ENCODE measurements around the gene NDE1. TPM values are rescaled to one million over a fixed set of nuclear protein-coding genes. Genes with fewer than 3 reads are reported as not detected.
"Not testable (repeated sequence)": the region's sequence is repeated elsewhere in the genome, so short reads cannot be mapped to it uniquely, and the experiment has no call there.

Gene NDE1
- total RNA-seq, 1 experiment from 2014 or later = 103 TPM

DNA sequence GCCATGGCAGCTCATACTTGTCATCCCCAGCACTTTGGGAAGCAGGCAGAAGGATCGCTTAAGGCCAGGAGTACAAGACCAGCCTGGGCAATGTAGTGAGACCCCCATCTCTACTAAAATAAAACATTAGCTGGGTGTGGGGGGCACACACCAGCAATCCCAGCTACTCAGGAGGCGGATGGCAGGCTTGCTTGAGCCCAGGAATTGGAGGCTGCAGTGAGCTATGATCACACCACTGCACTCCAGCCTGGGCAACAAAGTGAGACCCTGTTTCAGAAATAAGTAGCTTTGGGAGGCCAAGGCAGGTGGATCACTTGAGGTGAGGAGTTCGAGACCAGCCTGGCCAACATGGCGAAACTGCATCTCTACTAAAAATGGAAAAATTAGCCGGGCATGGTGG lies 77.7 kb downstream of the NDE1 start:
- not testable (repeated sequence) for DNase-seq (ENCODE audit: extremely low read depth, low read depth)

DNA sequence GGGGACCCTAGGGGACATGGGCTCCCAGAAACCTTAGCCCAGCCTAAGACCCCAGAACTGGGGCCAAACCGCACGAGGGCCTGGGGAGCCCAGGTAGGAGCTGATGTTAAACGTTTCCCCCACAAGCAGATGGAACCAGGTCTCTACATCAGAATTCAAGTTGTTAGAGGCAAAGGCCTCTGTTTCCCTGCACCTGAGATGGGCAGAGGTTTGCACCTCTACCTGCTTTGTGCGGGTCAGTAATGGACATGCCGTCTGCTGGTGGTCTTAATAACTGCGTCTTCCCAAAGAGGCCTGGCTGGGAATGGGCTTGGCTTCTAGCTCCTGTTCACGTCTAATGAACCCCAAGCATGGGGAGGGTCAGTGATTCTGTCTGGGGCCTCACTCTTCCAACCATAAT lies 79.1 kb downstream of the NDE1 start:
- DNase-seq (ENCODE audit: extremely low read depth, low read depth) = no peak

DNA sequence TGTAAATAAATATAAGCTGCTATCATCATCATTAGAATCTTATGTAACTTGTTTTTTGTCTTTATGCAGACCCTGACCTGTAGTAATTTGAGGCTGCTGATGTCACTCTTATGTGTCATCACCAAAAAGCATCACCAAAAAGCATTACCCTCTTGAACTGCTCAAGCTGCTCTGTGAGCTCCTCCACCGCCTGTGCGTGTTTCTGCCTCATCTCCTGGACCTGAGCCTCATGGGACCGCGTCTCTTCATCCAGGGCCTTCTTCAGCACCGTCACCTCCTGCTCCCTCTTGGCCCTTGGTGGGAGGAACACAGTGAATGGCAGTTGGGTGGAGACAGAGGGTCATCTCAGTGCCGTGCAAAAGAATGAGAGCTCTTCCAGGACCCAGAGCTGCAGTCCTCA lies 82.4 kb downstream of the NDE1 start:
- DNase-seq (ENCODE audit: extremely low read depth, low read depth) = no peak

DNA sequence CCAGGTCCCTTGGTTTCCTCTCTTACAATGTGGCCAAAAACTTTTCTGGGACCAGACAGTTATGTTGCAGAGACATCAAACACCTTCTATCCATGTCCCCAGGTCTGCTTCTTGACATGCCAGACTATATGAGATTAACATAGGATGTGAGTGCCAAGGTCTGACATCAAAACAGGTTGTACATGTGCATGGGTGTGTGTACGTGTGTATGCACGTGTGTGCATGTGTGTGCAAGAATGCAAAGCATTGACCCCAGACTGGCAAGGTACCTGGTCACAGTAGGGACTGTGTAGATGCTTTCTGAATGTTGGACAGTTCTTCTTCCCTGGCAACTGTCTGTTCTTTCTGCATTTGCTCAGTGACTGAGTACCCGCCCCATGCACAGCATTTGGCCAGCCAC lies 85.6 kb downstream of the NDE1 start:
- DNase-seq (ENCODE audit: extremely low read depth, low read depth) = no peak

DNA sequence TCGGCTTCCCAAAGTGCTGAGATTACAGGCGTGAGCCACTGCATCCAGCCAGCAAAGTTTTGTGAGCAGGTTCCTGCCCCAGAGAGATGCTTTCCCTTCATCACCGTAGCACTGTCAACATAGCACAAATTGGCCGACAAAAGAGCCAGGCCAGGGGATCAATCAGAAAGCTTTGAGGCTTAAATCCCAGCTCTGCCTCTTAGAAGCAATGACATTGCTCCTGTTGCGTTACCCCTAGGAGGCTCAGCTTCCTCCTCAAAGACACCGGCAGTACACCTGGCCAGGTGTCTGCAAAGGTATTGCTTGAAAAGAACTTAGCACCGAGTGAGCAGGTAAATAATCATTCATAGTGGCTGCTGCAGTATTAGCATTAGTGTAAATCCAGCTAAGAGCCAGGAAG lies 86.5 kb downstream of the NDE1 start:
- DNase-seq (ENCODE audit: extremely low read depth, low read depth) = no peak

DNA sequence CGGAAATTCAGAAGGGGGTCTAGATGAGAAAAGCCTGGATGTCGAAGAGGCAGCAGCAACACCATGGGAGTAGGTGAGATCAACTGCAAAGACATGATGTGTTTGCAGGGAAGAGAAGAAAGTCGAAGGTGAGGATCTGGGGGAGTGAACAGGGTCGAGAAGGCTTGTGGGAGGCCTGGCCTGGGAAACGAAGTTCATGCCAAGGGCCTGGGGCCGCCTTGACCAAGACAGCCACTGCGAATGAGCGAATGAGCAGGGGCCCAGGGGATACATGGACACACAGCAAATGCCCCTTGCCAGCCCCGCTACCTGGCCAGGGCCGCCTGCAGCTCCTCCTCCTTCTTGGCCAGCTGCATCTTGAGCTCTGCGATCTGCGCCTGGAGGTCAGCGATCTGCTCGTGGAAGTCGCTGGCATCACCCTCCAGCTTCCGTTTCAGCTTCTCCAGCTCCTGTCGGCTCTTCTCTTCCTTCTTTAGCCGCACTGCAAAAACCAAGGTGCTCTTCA lies 87.1 kb downstream of the NDE1 start:
- DNase-seq (ENCODE audit: extremely low read depth, low read depth) = no peak

DNA sequence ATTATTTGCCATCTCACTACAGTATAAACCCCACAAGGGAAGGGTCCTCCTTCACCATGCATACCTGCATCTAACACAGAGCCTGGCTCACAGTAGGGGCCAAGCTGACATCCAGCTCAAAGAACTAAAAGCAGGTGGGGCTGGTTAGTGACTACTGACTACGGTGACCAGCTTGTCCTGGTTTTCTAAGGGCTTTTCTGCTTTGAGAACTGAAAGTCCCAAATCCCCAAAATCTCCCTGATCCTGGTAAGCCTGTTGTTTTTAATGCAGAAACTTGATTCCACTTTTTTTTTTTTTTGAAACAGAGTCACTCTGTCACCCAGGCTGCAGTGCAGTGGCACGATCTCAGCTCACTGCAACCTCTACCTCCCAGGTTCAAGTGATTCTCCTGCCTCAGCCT lies 89.4 kb downstream of the NDE1 start:
- no peak for DNase-seq (ENCODE audit: extremely low read depth, low read depth)

DNA sequence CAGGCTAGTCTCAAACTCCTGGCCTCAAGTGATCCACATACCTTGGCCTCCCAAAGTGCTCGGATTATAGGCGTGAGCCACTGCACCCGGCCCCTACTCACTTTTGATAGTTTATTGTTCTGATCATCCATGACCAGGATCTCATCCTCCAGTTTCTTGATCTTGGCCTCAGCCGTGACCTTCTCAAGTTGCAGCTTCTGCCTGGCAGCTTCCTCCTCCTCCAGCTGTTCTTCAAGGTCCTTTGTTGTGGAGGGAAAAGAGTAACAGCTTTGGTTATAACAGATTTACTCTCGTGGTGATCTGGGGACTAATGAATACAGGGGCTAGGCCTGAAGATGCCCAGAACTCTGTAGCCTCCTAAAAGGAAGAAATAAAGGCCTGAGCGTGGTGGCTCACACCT lies 89.9 kb downstream of the NDE1 start:
- no peak for DNase-seq (ENCODE audit: extremely low read depth, low read depth)

DNA sequence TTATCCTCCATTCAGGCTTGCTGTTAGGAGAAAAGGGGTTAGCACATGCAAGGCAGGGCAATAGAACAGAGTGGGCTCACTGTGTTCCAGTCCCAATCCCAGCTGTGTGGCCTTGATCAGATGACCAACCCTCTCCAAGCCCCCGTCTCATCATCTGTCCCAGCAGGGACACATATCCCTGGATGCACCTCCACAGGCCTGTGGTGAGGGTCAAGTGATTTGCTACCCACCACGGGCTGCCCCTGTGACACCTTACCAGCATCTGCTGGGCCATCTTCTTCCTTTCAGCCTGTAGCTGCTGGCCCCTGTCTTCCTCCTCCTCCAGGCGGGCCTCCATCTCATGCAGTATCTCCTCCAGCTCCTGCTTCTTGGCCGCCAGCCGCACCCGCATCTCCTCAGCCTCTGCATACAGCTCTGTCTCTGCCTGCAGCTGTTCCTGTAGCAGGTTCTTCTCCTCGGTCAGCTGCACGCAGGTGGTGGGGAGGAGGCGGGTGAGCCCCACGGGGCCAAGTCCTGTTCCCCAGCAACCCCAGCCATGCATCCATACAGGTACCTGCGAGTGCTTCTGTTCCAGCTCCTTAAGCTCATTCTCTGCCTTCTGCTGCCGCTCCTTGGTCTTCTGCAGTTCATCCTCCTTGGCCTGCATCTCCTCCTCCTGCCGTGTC lies 91.3 kb downstream of the NDE1 start:
- no peak for DNase-seq (ENCODE audit: extremely low read depth, low read depth)

DNA sequence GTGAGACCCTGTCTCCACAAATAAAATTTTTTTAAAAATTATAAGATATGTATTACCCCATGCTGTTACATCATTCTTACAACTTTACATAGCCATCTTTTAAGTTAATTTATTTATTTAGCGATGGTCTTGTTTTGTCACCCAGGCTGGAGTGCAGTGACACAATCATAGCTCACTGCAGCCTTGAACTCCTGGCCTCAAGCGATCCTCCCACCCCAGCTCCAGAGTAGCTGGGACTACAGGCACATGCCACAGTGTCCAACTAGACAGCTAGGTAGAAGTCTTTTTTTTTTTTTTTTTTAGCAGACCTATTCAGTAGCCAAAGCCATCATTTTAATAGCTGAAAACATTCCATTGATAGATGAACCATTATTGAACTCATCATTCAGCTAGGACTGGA lies 92.7 kb downstream of the NDE1 start:
- DNase-seq (ENCODE audit: extremely low read depth, low read depth) = no peak

DNA sequence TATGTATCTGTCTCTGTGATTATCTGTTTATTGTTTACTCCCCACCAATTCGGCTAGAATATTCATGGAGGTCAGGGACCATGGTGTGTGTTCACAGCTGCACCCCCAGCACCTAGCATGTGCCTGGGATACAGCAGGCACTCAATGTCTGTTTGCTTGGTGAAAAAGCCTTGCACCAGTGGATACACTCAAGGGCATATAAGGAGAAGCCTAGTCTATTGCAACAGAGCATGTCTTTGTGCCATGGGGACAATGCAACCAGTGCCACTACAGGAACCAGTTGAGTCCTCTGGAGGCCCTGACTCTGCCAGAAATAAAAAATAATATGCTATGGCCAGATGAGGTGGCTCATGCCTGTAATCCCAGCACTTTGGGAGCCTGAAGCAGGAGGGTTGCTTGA lies 93.6 kb downstream of the NDE1 start:
- no peak for DNase-seq (ENCODE audit: extremely low read depth, low read depth)

DNA sequence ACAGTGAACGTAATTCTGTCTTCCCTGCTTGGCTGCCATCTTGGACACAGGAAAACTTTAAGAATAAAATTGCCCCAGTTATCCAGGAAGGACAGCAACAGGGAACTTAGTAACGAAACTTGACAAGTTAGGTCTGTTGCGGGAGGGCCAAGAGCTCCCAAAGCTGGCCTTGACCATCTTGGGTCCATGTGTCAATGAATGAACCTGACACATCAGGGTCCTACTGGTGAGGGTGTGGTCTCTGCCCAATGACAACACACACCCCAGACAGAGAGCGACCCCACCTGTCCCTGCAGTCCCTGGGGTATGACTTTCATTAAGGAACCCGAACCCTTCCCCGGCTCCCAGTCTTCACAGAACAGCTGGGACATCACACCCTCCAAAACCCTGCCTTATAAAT lies 96.3 kb downstream of the NDE1 start:
- DNase-seq (ENCODE audit: extremely low read depth, low read depth) = no peak

DNA sequence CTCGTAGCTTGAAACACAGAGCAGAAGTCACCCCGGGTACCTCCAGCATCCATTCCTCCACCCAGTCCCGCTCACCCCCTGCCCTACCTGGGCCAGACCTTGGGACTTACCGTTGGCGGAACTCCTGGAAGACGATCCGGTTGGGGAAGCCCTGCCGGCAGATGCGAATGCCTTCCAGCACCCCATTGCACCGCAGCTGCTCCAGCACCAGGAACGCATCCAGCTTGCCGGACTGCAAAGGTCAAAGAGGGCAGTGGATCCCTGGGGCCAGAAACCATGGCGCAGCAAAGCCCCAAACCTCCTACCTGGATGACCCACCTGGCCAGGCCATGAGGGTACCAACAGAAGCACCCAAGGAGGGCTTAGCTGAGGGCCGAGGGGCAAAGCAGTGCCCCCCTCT lies 97.9 kb downstream of the NDE1 start:
- DNase-seq (ENCODE audit: extremely low read depth, low read depth) = no peak

DNA sequence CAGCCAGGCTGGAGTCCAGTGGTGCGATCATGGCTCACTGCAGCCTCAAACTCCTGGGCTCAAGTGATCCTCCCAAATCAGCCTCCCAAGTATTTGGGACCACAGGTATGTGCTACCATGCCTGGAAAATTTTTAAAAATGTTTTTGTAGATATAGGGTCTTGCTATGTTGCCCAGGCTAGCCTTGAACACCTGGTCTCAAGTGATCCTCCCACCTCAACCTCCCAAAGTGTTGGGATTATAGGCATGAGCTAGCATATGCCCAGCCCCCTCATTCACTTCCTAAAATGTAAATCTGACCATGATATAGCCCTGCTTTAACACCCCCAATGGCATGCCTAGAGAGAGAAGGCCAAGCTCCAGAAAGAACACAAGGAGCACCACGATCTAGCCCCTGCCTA lies 98.6 kb downstream of the NDE1 start:
- DNase-seq (ENCODE audit: extremely low read depth, low read depth) = no peak

DNA sequence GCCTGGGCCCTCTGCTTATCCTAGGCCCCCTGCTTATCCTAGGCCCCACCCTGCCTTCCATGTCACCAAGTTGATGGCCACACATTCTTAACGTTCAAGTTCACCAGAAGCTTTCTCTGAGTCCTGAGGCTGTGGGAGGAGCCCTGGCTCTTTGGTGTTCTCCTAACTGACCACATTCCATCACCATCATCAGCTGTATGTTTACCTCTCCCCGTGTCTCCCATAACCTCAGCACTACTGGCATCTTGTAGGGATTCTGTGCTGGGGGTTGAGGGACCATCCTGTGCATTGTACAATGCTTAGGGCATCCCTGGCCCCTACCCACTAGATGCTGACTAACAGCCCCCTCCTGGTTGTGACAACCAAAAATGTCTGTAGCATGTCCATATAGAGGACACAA lies 99.3 kb downstream of the NDE1 start:
- DNase-seq (ENCODE audit: extremely low read depth, low read depth) = no peak

DNA sequence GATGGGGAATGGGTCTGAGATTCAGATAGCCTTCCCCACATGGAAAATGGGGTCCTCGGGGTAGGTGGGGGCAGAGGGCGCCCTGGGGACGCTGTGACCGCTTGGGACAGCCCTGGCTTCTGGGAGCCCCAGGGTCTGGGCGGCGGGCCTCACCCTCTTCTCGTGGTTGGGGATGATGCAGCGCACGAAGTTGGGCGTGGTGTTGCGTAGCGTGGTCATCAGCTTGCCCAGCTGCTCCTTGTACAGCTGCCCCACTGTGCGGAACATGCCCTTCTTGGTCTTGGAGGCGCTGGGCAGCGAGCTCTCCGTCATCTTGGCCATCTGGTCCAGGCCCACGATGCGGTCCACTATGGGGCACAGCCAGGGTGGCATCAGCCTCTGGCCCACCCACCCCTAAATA lies 99.9 kb downstream of the NDE1 start:
- no peak for DNase-seq (ENCODE audit: extremely low read depth, low read depth)

DNA sequence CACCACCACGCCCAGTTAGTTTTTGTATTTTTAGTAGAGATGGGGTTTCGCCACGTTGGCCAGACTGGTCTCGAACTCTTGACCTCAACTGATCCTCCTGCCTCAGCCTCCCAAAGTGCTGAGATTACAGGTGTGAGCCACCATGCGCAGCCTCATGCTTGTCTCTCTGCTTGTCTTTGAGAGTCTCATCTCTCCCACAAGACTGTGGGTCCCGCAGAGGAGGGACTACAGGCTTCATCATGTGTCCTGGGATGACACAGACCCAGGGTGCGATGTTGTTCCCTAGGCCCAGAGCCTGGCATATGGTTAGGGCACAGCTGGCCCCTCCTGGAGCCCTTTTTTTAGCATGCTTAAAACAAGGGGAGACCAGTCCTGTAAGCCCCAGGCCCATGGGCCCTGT lies 101.9 kb downstream of the NDE1 start:
- DNase-seq (ENCODE audit: extremely low read depth, low read depth) = no peak

DNA sequence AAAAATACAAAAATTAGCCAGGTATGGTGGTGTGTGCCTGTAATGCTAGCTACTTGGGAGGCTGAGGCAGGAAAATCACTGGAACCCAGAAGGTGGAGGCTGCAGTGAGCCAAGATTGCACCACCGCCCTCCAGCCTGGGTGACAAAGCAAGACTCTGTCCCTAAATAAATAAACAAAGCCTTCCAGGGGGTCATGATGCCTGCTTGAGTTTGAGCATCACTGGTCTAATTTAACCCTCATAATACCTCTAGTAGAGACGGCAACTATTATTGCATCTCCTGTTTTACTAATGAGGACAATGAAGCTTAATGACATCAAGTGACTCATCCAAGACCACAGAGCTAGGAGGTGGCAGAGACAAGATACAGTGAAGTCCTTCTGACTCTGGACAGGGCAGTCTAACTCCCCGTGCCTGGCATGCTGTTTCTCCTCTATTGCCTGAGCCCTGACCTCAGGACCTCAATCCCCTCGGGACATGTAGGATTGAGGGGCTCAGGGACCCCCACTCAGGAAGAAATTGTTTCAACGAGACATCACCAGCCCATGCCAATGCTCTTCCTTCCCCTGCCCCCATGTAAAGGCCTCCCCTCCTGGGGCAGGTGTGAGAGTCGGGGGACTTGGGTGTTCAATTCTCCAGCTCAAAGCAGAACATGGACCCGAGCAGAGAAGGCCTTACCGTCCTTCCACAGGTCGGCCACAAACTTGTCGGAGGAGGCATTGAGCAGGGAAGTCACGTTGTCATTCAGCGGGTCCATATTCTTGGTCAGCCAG lies 102.9 kb downstream of the NDE1 start:
- no peak for DNase-seq (ENCODE audit: extremely low read depth, low read depth)

DNA sequence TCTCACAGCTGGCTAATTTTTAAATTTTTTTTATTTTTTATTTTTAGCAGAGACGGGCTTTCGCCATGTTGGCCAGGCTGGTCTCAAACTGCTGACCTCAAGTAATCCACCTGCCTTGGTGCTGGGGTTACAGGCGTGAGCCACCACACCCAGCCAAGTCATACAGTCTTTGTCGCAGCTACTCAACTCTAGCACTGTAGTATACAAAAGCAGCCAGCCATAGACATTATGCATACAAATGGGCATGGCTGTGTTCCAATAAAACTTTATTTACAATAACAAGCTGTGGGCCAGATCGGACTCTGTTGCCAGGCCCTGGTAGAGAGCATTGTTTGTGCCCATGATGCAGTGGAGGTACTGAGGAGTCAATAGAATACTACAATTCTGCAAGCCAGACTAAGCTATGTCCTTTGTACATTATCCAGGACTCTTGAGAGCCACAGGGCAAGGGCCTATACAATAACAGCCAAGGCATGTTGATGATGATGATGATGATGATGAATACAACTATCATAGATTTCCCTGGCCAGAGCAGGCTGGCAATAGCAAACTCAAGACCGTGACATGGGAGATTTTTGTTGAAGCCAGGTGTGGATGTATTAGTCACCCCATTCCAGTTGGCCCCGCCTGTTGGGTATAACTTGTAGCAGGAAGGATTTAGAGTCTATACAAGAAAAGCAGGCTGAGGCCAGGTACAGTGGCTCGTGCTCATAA lies 104.9 kb downstream of the NDE1 start:
- no peak for DNase-seq (ENCODE audit: extremely low read depth, low read depth)

DNA sequence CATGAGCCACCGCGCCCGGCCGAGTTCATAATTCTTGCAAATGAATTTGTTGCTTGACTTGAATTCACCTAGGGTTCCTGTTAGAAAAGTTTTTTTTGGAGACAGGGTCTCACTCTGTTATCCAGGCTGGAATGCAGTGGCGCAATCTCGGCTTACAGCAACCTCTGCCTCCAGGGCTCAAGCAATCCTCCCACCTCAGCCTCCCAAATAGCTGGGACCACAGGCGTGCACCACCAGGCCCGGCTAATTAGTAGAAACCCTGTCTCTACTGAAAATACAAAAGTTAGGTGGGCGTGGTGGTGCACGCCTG lies 107.0 kb downstream of the NDE1 start:
- DNase-seq (ENCODE audit: extremely low read depth, low read depth) = no peak

DNA sequence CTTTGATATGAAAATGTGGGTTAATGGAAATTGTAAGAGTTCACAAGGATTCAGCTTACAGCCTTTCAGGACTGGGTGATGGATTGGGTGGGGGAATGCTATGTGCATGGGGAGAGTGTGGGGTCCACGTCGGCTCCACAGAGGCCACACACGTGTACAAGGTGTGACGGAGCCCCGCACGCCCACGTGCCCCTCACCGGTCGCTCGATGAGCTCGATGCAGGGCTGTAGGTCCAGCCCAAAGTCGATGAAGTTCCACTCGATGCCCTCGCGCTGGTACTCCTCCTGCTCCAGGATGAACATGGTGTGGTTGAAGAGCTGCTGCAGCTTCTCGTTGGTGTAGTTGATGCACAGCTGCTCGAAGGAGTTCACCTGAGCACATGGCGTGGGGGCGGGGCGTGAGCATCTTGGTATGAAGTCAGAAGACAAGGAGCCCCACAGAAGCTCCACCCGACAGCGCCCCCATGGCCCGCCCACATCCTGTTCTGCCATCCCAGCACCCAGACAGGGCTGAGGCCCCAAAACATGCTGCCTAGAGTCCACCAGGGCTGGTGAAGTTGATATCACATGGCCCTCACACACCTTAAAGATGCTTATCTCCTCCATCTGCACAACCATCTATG lies 107.7 kb downstream of the NDE1 start:
- DNase-seq (ENCODE audit: extremely low read depth, low read depth) = no peak

DNA sequence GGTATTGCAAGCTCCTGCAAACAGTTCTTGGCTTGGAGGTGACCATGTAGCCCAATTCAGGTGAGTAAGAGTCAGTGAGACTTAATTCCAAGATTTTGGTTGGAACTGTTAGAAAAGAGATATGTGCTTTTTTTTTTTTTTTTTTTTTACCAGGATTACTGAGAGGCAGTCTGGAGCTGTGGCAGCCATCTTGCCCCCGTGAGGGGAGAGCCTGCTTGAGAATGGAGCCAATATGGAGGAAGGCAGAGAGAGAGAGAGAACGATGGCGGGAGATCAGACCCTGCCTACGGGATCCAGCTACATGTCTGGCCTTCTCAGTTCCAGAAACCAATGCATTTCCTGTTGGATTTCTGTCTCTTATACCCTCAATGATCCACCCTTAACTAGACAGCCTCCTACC lies 109.0 kb downstream of the NDE1 start:
- DNase-seq (ENCODE audit: extremely low read depth, low read depth) = no peak
